Measurements from ENCODE around the gene RASGEF1B.

GRCh38 chr4:81509191-81509590 is 37.5 kb upstream of the RASGEF1B start:
- TF ChIP-seq NFE2L1 (CRISPR knock-in tag; IDR thresholded peaks at IDR 0.05): no peak
- TF ChIP-seq PRDM15 (CRISPR knock-in tag; IDR thresholded peaks at IDR 0.05): no peak
- TF ChIP-seq, protein P1, sequence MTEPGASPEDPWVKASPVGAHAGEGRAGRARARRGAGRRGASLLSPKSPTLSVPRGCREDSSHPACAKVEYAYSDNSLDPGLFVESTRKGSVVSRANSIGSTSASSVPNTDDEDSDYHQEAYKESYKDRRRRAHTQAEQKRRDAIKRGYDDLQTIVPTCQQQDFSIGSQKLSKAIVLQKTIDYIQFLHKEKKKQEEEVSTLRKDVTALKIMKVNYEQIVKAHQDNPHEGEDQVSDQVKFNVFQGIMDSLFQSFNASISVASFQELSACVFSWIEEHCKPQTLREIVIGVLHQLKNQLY (CRISPR knock-in tag; IDR thresholded peaks at IDR 0.05): no peak
- TF ChIP-seq, protein P2, sequence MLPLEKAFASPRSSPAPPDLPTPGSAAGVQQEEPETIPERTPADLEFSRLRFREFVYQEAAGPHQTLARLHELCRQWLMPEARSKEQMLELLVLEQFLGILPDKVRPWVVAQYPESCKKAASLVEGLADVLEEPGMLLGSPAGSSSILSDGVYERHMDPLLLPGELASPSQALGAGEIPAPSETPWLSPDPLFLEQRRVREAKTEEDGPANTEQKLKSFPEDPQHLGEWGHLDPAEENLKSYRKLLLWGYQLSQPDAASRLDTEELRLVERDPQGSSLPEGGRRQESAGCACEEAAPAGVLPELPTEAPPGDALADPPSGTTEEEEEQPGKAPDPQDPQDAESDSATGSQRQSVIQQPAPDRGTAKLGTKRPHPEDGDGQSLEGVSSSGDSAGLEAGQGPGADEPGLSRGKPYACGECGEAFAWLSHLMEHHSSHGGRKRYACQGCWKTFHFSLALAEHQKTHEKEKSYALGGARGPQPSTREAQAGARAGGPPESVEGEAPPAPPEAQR (CRISPR knock-in tag; IDR thresholded peaks at IDR 0.05): no peak
- TF ChIP-seq ESRRA (CRISPR knock-in tag; IDR thresholded peaks at IDR 0.05; ENCODE audit: borderline replicate concordance): no peak
- TF ChIP-seq, protein P3, sequence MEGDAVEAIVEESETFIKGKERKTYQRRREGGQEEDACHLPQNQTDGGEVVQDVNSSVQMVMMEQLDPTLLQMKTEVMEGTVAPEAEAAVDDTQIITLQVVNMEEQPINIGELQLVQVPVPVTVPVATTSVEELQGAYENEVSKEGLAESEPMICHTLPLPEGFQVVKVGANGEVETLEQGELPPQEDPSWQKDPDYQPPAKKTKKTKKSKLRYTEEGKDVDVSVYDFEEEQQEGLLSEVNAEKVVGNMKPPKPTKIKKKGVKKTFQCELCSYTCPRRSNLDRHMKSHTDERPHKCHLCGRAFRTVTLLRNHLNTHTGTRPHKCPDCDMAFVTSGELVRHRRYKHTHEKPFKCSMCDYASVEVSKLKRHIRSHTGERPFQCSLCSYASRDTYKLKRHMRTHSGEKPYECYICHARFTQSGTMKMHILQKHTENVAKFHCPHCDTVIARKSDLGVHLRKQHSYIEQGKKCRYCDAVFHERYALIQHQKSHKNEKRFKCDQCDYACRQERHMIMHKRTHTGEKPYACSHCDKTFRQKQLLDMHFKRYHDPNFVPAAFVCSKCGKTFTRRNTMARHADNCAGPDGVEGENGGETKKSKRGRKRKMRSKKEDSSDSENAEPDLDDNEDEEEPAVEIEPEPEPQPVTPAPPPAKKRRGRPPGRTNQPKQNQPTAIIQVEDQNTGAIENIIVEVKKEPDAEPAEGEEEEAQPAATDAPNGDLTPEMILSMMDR (IDR thresholded peaks at IDR 0.05): no peak
- TF ChIP-seq SOX15 (CRISPR knock-in tag; IDR thresholded peaks at IDR 0.05): no peak
- no peak for TF ChIP-seq CREM (CRISPR knock-in tag; IDR thresholded peaks at IDR 0.05)
- no peak for TF ChIP-seq ELF4 (CRISPR knock-in tag; IDR thresholded peaks at IDR 0.05; ENCODE audit: low read depth)
- no peak for TF ChIP-seq RELA (CRISPR knock-in tag; IDR thresholded peaks at IDR 0.05; ENCODE audit: borderline replicate concordance)
- TF ChIP-seq, protein P4, sequence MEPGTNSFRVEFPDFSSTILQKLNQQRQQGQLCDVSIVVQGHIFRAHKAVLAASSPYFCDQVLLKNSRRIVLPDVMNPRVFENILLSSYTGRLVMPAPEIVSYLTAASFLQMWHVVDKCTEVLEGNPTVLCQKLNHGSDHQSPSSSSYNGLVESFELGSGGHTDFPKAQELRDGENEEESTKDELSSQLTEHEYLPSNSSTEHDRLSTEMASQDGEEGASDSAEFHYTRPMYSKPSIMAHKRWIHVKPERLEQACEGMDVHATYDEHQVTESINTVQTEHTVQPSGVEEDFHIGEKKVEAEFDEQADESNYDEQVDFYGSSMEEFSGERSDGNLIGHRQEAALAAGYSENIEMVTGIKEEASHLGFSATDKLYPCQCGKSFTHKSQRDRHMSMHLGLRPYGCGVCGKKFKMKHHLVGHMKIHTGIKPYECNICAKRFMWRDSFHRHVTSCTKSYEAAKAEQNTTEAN (CRISPR knock-in tag; IDR thresholded peaks at IDR 0.05): no peak
- no peak for TF ChIP-seq JUN (CRISPR knock-in tag; IDR thresholded peaks at IDR 0.05)

All from WTC11 (cell line).